ENCODE data around the gene AMH. TPM values are rescaled to one million over a fixed set of nuclear protein-coding genes. Genes with fewer than 3 reads are reported as not detected.

AMH gene
- total and polyA plus RNA-seq, 2 of the 13 experiments (the other 11 are each of a cell fraction or from before 2014, with no cell fraction given), result 0.03 to 0.18 TPM

DNA sequence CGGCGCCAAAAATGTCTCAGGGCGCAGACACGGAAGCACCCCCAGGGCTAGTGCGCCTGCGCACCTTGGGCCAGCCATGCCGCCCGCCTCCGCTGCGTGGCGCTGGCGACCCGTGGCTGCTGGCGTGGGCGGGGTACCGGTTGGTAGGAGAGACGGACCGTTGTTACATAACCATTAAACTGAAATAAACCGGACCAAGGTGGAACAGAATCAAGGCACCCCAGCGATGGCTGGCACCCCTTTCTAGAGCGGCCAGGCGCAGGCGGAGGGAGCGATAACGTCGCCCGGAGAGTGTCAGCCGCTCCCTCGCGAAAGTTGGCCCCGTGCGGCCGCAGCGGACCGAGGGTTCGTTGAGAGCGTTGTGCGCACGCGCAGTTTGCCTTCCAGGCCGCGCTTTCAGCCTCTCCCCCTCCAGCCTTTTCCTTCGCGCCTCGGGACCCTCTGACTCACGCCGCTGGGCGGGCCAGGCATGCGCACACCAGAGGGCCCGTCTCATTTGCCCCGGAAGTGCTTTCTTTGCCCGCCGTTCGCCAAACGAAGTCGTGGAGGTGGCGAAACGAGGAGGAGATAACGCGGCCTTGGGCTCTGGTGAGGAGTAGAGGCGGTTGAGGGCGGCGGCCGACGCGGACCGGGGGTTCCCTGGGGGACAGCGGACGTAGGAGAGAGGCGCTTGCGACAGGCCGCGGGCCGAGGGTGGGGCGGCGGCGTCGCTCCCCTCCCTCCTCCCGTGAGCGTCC, 12.6 kb upstream of the AMH start, which contains the start of the genes PLEKHJ1 and SF3A2 (continued):
- TF ChIP-seq, protein P1, sequence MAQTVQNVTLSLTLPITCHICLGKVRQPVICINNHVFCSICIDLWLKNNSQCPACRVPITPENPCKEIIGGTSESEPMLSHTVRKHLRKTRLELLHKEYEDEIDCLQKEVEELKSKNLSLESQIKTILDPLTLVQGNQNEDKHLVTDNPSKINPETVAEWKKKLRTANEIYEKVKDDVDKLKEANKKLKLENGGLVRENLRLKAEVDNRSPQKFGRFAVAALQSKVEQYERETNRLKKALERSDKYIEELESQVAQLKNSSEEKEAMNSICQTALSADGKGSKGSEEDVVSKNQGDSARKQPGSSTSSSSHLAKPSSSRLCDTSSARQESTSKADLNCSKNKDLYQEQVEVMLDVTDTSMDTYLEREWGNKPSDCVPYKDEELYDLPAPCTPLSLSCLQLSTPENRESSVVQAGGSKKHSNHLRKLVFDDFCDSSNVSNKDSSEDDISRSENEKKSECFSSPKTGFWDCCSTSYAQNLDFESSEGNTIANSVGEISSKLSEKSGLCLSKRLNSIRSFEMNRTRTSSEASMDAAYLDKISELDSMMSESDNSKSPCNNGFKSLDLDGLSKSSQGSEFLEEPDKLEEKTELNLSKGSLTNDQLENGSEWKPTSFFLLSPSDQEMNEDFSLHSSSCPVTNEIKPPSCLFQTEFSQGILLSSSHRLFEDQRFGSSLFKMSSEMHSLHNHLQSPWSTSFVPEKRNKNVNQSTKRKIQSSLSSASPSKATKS (CRISPR knock-in tag; IDR thresholded peaks at IDR 0.05), result peak; percentile 90
- TF ChIP-seq ZNF18 (CRISPR knock-in tag; IDR thresholded peaks at IDR 0.05; ENCODE audit: insufficient replicate concordance) (peak; percentile 94), AHR (CRISPR knock-in tag; IDR thresholded peaks at IDR 0.05) (peak; percentile 73), ZNF644 (CRISPR knock-in tag; IDR thresholded peaks at IDR 0.05; ENCODE audit: low read depth) (no peak), JUND (CRISPR knock-in tag; IDR thresholded peaks at IDR 0.05) (peak; percentile 96), HDAC1 (CRISPR knock-in tag; IDR thresholded peaks at IDR 0.05) (peak; percentile 82), ARNTL (CRISPR knock-in tag; IDR thresholded peaks at IDR 0.05) (peak; percentile 60; the same call in 1 of the 2 replicates), ZFY (CRISPR knock-in tag; IDR thresholded peaks at IDR 0.05) (peak; percentile 90; the same call in 1 of the 2 replicates), ZFP36L1 (CRISPR knock-in tag; IDR thresholded peaks at IDR 0.05) (peak; percentile 99), PCBP2 (optimal IDR thresholded peaks at IDR 0.05; ENCODE audit: low read depth, low read length, poor library complexity, severe bottlenecking) (no peak), FOXC1 (CRISPR knock-in tag; IDR thresholded peaks at IDR 0.05; ENCODE audit: borderline replicate concordance) (peak; percentile 99), ATM (IDR thresholded peaks at IDR 0.05; ENCODE audit: borderline replicate concordance) (no peak), ZC3H4 (CRISPR knock-in tag; IDR thresholded peaks at IDR 0.05; ENCODE audit: borderline replicate concordance) (peak; percentile 53; the same call in 1 of the 2 replicates), MED13 (CRISPR knock-in tag; IDR thresholded peaks at IDR 0.05) (peak; percentile 93), HINFP (CRISPR knock-in tag; IDR thresholded peaks at IDR 0.05; ENCODE audit: low read depth) (peak; percentile 95), ZFX (CRISPR knock-in tag; IDR thresholded peaks at IDR 0.05; ENCODE audit: low read depth) (peak; percentile 98), DRAP1 (CRISPR knock-in tag; IDR thresholded peaks at IDR 0.05) (peak; percentile 88)
- TF ChIP-seq, protein P2, sequence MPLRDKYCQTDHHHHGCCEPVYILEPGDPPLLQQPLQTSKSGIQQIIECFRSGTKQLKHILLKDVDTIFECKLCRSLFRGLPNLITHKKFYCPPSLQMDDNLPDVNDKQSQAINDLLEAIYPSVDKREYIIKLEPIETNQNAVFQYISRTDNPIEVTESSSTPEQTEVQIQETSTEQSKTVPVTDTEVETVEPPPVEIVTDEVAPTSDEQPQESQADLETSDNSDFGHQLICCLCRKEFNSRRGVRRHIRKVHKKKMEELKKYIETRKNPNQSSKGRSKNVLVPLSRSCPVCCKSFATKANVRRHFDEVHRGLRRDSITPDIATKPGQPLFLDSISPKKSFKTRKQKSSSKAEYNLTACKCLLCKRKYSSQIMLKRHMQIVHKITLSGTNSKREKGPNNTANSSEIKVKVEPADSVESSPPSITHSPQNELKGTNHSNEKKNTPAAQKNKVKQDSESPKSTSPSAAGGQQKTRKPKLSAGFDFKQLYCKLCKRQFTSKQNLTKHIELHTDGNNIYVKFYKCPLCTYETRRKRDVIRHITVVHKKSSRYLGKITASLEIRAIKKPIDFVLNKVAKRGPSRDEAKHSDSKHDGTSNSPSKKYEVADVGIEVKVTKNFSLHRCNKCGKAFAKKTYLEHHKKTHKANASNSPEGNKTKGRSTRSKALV (CRISPR knock-in tag; IDR thresholded peaks at IDR 0.05), result peak; percentile 67; the same call in 1 of the 2 replicates
- TF ChIP-seq, protein P3, sequence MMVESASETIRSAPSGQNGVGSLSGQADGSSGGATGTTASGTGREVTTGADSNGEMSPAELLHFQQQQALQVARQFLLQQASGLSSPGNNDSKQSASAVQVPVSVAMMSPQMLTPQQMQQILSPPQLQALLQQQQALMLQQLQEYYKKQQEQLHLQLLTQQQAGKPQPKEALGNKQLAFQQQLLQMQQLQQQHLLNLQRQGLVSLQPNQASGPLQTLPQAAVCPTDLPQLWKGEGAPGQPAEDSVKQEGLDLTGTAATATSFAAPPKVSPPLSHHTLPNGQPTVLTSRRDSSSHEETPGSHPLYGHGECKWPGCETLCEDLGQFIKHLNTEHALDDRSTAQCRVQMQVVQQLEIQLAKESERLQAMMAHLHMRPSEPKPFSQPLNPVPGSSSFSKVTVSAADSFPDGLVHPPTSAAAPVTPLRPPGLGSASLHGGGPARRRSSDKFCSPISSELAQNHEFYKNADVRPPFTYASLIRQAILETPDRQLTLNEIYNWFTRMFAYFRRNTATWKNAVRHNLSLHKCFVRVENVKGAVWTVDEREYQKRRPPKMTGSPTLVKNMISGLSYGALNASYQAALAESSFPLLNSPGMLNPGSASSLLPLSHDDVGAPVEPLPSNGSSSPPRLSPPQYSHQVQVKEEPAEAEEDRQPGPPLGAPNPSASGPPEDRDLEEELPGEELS (CRISPR knock-in tag; IDR thresholded peaks at IDR 0.05), result peak; percentile 32; the same call in 1 of the 2 replicates

All from HepG2 (cell line).